Measurements from ENCODE around the gene ARRB1.

- TF ChIP-seq, protein P1, sequence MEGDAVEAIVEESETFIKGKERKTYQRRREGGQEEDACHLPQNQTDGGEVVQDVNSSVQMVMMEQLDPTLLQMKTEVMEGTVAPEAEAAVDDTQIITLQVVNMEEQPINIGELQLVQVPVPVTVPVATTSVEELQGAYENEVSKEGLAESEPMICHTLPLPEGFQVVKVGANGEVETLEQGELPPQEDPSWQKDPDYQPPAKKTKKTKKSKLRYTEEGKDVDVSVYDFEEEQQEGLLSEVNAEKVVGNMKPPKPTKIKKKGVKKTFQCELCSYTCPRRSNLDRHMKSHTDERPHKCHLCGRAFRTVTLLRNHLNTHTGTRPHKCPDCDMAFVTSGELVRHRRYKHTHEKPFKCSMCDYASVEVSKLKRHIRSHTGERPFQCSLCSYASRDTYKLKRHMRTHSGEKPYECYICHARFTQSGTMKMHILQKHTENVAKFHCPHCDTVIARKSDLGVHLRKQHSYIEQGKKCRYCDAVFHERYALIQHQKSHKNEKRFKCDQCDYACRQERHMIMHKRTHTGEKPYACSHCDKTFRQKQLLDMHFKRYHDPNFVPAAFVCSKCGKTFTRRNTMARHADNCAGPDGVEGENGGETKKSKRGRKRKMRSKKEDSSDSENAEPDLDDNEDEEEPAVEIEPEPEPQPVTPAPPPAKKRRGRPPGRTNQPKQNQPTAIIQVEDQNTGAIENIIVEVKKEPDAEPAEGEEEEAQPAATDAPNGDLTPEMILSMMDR (IDR thresholded peaks at IDR 0.05; ENCODE audit: low read length): no peak
- TF ChIP-seq EZH2 (IDR thresholded peaks at IDR 0.05; ENCODE audit: borderline replicate concordance, low read length): no peak
Measured at GRCh38 chr11:75375626-75376025, 24.2 kb upstream of the ARRB1 start.

All from OCI-LY1 (cell line).